Measurements from ENCODE around the gene FERMT1. TPM values are rescaled to one million over a fixed set of nuclear protein-coding genes. Genes with fewer than 3 reads are reported as not detected.

Gene FERMT1
- total and polyA plus RNA-seq, 2 of the 4 experiments (the other 2 are of a cell fraction), result 1.8 to 2.3 TPM

GRCh38 chr20:6079016-6079415, 43.8 kb downstream of the FERMT1 start:
- no peak overlapping the region for H2AFZ ChIP-seq (replicated peaks; ENCODE audit: low read length, poor library complexity)
- H4K8ac ChIP-seq (ENCODE audit: low read depth in 2 of 2, low read length in 2 of 2), result no peak overlapping the region
- H3K9ac ChIP-seq (ENCODE audit: low read depth, low read length), result no peak overlapping the region
- H3K27me3 ChIP-seq (ENCODE audit: control insufficient read depth, insufficient read depth, low read length), result no peaks in the 10 kb centered on the region
- no peaks in the 10 kb centered on the region for H3K36me3 ChIP-seq (ENCODE audit: control insufficient read depth, insufficient read depth, low read length)
- H2BK120ac ChIP-seq (ENCODE audit: low read depth, low read length), result no peak overlapping the region
- DNase-seq (no peak), ATAC-seq (ENCODE audit: low read depth) (no peak)
- BruUV-seq (replicated peaks), result no TSS peak
- no peak overlapping the region for H3K27ac ChIP-seq (ENCODE audit: insufficient read depth, low read length)
- no peak for TF ChIP-seq POLR2A (IDR thresholded peaks at IDR 0.05; ENCODE audit: low read depth, low read length)
- no peak for TF ChIP-seq FOS (IDR thresholded peaks at IDR 0.05; ENCODE audit: low read depth, low read length)
- TF ChIP-seq MAFK (IDR thresholded peaks at IDR 0.05; ENCODE audit: low read depth, low read length), result no peak
- H2AK9ac ChIP-seq (replicated peaks; ENCODE audit: low read depth, low read length, poor library complexity), result no peak overlapping the region
- H3K18ac ChIP-seq (ENCODE audit: low read depth, low read length), result no peak overlapping the region
- H4K91ac ChIP-seq (ENCODE audit: insufficient read depth, low read depth, low read length), result no peak overlapping the region
- H3K4me3 ChIP-seq (ENCODE audit: insufficient read depth, low read depth, low read length), result no peak overlapping the region
- H4K20me1 ChIP-seq (ENCODE audit: insufficient read depth, low read length), result no peaks in the 10 kb centered on the region
- no peak overlapping the region for H3K4ac ChIP-seq (ENCODE audit: low read depth, low read length)
- H3K4me1 ChIP-seq (ENCODE audit: control insufficient read depth, insufficient read depth, low read length), result no peaks in the 10 kb centered on the region
- no peak overlapping the region for H3K56ac ChIP-seq (ENCODE audit: extremely low read depth, insufficient read depth, low read length)
- H3K9me1 ChIP-seq (ENCODE audit: insufficient read depth, low read length), result no peaks in the 10 kb centered on the region
- H3K23ac ChIP-seq (ENCODE audit: low read depth, low read length), result no peak overlapping the region
- no peak overlapping the region for H2BK15ac ChIP-seq (ENCODE audit: low read depth, low read length)
- H2BK20ac ChIP-seq (ENCODE audit: low read depth, low read length), result no peak overlapping the region
- no peak overlapping the region for H4K5ac ChIP-seq (ENCODE audit: low read depth, low read length)
- H2BK5ac ChIP-seq (ENCODE audit: low read depth, low read length, poor library complexity, severe bottlenecking), result no peak overlapping the region
- no peak overlapping the region for H2AK5ac ChIP-seq (ENCODE audit: low read depth, low read length)
- H3K14ac ChIP-seq (replicated peaks; ENCODE audit: low read depth, low read length), result no peak overlapping the region
- intact Hi-C loops (cut with micrococcal nuclease), result loop anchor here (5.0 kb wide), 1 partner anchor 677 kb away; no protein-coding TSS in a partner anchor
- in situ Hi-C loops (cut with MboI; ENCODE audit: low sequenced_read_pairs), result no loop called here
- ChIA-PET CTCF (interaction anchor here (0.6 to 1.2 kb wide), 2 partner anchors 59 to 550 kb away, joined by 4 read pairs; no protein-coding TSS in a partner anchor), POLR2A (ENCODE audit: unreplicated experiment) (no interaction called here)
- dilution Hi-C loops (cut with HindIII; ENCODE audit: low sequenced_read_pairs, unreplicated experiment), result no loop called here
- no peaks in the 10 kb centered on the region for H3K79me1 ChIP-seq (ENCODE audit: low read depth in 1 of 2, low read length in 2 of 2)
- no peaks in the 10 kb centered on the region for H3K9me3 ChIP-seq (ENCODE audit: control insufficient read depth, insufficient read depth, low read length)
- no peak overlapping the region for H3K4me2 ChIP-seq (ENCODE audit: low read depth, low read length)
- WGBS, 2 experiments (ENCODE audit: extremely low coverage in 2 of 2, insufficient read length in 1 of 2), result no CpG with 5 or more reads among the region's 2 CpGs
